GM12891 (cell line): Measurements from ENCODE around the gene CDKN1C.

Experiments used
- DNase-seq: peaks from one replicate; pipeline ENCODE4 v3.0.0; 2011; ENCODE audit warnings: low spot score; ENCODE audit not compliant: insufficient read length
- FAIRE-seq: peaks from 2 replicates; lab custom pipeline; 2011; peaks lifted over from hg19 to GRCh38; lab: Jason Lieb, UNC
- PAX5 ChIP-seq: IDR thresholded peaks from 2 replicates; pipeline ENCODE4 v1.6.1; 2011; ENCODE audit warnings: low read length, moderate library complexity, mild to moderate bottlenecking; ENCODE audit not compliant: insufficient read depth, severe bottlenecking
- POLR2A ChIP-seq: IDR thresholded peaks from 2 replicates; pipeline ENCODE4 v1.6.1; 2011; ENCODE audit warnings: low read depth, low read length, control low read depth
- POLR2AphosphoS5 ChIP-seq: IDR thresholded peaks from 2 replicates; pipeline ENCODE4 v1.6.1; 2011; ENCODE audit warnings: low read depth, low read length, control low read depth
- POU2F2 ChIP-seq: IDR thresholded peaks from 2 replicates; pipeline ENCODE4 v1.6.1; 2011; ENCODE audit warnings: low read depth, mild to moderate bottlenecking, control low read depth, low read length, moderate library complexity
- SPI1 ChIP-seq: IDR thresholded peaks from 2 replicates; pipeline ENCODE4 v1.6.1; 2011; ENCODE audit warnings: low read depth, low read length, control low read depth
- TAF1 ChIP-seq: IDR thresholded peaks from 2 replicates; pipeline ENCODE4 v1.6.1; 2011; ENCODE audit warnings: low read depth, low read length, control low read depth

CDKN1C gene

DNA sequence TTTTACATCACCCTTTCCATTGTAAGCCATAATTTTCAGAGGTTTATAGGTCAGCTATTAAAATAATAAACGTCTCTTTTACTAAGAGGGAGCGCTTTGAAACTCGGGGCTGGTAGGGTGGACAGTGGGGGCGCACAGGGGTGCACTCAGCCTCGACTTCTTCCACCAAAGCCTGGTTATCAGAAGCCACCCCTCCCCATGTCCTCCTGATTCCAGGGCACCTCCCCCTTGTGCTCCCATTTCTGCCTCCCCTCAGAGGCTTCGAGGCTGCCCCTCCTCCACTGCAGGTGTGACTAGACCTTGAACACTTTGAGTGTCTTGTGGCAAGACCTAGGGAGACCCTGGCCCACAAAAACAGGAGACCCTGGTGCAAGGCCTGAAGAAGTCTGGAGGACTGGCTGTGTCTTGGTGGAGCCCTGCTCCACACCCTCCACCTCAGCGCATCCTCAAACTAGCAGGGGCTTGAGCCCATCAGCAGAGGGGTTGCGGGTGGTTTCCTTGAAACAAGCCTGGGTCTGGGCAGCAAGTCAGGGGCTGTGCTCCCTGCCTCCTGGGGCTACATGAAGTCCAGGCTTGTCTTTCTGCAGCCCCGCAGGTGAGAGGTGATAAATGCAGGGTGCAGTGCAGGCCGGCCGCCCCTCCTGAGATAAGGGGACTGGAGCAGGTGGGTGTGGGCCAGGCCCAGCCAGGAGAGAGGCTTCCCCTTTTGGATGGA is 3.0 kb downstream of the CDKN1C start:
- FAIRE-seq (no peak), DNase-seq (no peak)
- TF ChIP-seq PAX5 (no peak), SPI1 (no peak), TAF1 (no peak), POU2F2 (no peak)

DNA sequence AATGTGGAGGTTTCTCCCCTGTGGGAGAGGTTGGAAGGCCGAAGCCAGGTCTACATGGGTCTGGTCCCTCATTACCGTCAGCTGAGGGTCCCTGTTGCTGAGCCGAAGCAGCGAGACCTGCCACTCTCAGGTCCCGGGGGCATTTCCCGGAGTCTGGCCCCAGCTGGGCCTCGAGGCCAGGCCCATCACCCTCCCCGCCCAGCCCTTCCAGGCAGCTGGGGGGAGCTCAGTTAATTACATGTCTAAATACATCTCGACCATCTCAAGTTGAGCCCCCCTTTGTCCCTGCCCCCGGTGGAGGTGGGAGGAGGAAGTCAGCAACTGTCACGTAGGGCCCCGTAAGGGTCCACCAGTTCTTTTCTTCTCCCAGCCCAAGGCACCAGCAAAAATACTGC is 3.6 kb downstream of the CDKN1C start:
- DNase-seq (no peak), FAIRE-seq (no peak)
- no peak for TF ChIP-seq PAX5
- no peak for TF ChIP-seq TAF1
- no peak for TF ChIP-seq POU2F2
- no peak for TF ChIP-seq POLR2AphosphoS5
- TF ChIP-seq SPI1 = no peak
- TF ChIP-seq POLR2A = no peak

DNA sequence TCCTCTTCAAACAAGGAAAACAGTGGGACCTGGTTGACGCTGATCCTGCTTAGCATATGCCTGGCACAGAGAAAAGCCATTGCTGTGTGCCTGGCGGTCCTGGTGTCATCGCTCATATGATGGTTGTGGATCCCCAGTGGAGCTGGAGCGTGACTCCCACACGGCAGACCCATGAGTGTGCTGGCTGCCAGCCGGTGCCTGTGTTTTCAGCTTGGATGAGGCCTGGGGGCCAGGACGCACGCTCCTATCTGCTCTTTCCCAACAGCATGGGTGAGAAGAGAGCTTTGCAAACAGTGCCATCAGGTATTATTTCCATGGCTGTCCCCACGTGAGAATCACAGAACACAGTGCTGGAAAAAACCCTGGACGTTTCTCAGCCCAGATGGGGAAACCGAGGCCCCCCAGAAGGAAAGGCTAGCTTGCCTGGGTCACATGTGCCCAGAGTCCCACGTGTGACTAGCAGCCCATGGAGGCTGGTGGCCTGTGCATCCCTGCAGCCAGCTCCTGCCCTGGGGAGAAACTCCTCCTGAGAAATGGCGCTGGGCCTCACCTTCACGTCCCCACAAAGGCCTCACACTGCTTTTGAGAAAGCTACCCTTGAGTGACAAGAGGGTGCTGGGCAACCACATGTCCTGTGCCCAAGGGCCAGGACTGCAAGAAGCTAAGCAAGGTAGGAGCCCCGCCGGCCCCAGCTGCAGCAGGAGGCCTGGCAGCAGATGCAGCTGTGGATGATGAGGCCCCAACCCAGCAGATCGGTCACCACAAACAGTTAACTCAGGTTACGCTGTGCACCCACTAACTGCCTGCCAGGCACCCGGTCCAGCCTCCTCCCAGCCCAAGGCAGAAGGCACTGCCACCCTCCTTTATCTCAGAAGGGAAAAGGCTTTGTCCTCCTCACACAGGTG is 4.2 kb downstream of the CDKN1C start:
- DNase-seq = no peak
- no peak for FAIRE-seq
- TF ChIP-seq TAF1 = no peak
- no peak for TF ChIP-seq POU2F2
- TF ChIP-seq POLR2AphosphoS5 = no peak
- TF ChIP-seq PAX5 = no peak
- no peak for TF ChIP-seq POLR2A
- TF ChIP-seq SPI1 = no peak

DNA sequence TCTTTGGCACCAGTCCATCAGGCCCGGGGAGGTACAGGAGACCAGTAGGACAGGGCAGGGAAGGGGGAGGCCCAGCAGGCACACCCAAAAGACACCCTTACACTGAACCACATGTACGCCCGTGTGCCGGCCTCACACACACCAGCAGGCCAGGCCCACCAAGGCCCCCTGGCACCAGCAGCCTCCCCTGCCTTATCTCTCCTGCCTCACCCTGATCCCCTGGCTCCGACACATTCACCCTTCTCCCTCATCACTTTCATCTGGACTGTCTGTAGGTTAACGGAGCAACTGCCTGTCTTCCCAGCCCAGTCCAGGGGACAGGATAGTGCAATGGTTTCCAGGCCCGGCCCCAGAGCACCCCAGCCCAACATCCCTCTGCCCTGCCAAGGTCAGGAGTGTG is 4.9 kb downstream of the CDKN1C start:
- DNase-seq (no peak), FAIRE-seq (no peak)
- no peak for TF ChIP-seq SPI1
- TF ChIP-seq TAF1 = no peak
- TF ChIP-seq POU2F2 = no peak
- TF ChIP-seq POLR2A = no peak
- no peak for TF ChIP-seq POLR2AphosphoS5

DNA sequence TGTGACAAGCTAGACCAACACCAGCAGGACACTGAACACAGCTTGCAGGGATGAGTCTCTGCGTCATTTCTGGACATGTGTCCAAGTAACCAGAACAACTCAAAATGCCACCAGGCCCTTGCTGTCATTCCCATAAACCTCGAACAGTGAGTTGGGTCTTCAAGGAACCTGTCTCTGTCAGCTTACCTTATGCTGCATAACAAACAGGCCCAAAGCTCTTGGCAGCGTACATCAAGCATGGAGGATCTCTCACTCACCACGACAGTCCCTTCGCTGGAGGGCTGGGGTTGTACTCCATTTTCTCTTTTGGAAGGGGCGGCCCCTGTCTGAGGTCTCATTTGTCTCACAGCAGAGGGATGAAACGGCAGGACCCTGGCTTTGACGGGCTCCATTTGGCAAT is 6.8 kb downstream of the CDKN1C start:
- no peak for DNase-seq
- TF ChIP-seq TAF1 (no peak), PAX5 (no peak), POLR2AphosphoS5 (no peak), POLR2A (no peak), SPI1 (no peak), POU2F2 (no peak)
- no peak for FAIRE-seq

DNA sequence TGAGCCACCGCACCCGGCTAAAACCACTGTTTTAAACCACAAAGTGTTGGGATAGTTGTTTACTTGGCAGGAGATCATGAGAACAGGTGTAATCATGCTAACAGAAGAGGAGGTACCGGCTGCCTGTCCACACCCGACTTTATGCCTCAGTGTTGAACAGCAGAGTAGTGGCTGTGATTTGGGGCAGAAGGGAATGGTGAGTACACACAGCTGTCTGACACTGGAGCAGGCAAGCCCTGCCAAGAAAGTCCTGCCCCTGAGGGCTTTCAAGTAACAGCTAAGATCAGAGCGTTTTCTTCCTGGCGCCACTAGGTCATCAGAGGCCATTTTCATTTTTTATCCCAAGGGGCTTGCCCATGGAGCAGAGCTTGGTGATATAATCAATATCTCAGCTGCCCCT is 8.1 kb downstream of the CDKN1C start:
- TF ChIP-seq TAF1 (no peak), SPI1 (no peak), POLR2A (no peak)
- no peak for DNase-seq
- FAIRE-seq = no peak

DNA sequence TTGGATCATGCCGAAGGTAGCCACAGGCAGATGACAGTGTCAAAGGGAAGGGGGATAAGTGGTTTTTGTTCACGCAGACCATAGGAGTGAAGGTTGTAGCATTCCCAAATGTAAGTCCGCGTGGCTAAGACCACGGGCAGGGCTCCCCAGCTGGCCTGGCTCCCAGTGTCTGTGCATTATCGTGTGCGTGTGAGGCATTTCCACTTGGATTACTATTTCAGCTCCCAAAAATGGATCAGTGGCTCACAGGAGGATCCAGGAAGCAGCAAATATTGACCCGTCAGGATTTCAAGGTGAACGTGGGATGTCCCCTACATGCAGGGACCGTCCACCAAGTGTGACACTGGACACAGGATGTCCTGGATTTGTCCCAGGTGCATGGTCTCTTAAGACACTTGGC is 10.6 kb downstream of the CDKN1C start:
- no peak for FAIRE-seq
- no peak for DNase-seq
- TF ChIP-seq PAX5 = no peak
- TF ChIP-seq TAF1 = no peak
- TF ChIP-seq POLR2AphosphoS5 = no peak
- TF ChIP-seq SPI1 = no peak
- TF ChIP-seq POLR2A = no peak
- TF ChIP-seq POU2F2 = no peak

DNA sequence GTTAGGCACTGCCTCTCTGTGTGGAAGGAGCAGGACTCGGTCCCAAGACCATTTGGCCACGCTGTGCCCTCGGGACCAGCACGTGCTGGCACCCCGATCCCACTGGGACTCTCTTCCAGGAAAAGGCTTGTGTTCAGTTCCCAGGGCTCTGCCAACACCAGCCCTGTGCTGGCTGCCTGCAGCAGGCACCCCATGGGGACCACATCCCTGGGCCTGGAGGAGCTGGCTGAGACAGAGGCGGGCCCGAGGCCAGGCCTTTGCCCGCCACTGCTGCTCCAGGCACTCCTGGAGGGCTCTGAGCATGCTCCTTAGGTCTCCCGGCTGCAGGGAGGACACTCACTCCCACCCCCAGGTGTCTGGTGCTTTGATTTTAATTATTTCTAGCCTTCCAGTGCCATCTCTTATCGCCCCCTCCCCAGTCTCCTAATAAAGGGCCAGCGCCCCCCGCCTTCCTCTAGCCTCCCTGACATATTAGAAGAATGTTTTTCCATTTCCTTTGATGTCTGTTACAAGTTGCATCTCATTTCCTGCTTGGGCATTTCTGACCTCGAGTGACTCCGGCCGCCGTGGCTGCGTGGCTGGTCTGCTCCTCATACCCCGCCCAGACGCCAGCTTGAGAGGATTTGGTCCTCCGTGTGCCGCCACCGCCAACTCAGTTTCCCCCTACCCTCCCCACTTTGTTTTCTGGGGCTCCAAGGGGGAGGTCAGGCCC is 14.4 kb downstream of the CDKN1C start:
- DNase-seq (no peak), FAIRE-seq (no peak)
- no peak for TF ChIP-seq POLR2AphosphoS5
- no peak for TF ChIP-seq POLR2A
- no peak for TF ChIP-seq SPI1
- TF ChIP-seq TAF1 = no peak
- no peak for TF ChIP-seq PAX5

DNA sequence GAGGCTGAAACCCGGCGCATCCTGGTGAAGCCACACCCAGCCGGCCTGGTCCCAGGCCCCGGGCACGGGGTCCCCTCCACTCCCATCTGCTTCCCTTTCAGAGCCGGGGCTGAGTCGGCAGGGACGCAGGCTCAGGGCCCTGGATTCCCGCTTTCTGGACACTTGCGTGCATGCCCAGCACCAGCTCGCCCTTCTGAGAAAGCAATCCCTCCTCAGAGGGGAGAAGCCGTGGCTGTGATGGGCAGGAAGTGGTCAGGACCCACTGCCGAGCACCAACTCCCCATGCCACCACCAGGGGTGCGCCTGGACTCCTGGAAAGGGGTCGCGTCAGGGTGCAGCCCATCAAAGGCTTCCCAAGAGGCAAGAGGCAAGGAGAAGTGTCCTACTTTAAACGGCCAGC is 15.1 kb downstream of the CDKN1C start:
- no peak for TF ChIP-seq SPI1
- no peak for TF ChIP-seq PAX5
- no peak for TF ChIP-seq POLR2AphosphoS5
- TF ChIP-seq POU2F2 = no peak
- TF ChIP-seq POLR2A = no peak
- no peak for TF ChIP-seq TAF1
- no peak for DNase-seq
- no peak for FAIRE-seq
